HG03575 (cell line): ENCODE results near the gene CEP128.
"Not testable (repeated sequence)": the region's sequence is repeated elsewhere in the genome, so short reads cannot be mapped to it uniquely, and the experiment has no call there.

Experiments
- ATAC-seq: cut with Tn5 transposase; IDR thresholded peaks from one replicate; pipeline ENCODE4 v1.9.1; 2021; ENCODE audit not compliant: unreplicated experiment, insufficient number of reproducible peaks, low FRiP score; ENCODE audit errors: extremely low read depth

CEP128 gene

GRCh38 chr14:80919622-80920021, 21.9 kb downstream of the CEP128 start:
- no peak for ATAC-seq

DNA sequence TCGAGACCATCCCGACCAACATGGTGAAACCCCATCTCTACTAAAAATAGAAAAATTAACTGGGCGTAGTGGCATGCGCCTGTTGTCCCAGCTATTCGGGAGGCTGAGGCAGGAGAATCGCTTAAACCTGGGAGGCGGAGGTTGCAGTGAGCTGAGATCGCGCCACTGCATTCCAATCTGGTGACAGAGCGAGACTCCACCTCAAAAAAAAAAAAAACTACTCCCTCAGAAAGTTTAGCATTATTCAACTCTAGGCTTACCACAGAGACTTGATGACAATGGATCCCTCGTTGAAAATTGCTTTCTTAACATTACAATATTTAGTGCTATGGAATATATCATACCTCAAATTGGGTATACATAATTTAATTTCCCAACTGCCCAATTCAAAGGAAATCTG, 29.5 kb downstream of the CEP128 start:
- ATAC-seq: not testable (repeated sequence)

DNA sequence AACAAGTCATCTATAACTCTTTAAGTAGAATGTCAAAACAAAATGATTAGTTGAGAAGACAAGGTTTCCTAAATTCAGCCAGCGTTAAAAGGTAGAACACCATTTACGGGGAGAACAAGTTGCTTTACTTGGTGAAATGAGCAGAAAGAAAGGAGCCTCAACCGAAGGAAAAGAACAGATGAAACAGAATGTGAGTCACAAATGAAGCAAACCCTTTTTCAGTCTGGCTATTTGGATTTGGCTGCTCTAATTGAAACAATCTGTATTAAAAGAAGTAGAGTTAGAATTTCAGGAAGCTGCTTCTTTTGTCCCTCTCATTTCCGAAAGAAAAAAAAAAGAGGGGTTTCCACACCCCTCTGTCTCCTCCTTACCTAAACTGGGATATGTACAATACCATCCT, 34.6 kb downstream of the CEP128 start:
- ATAC-seq: no peak

- ATAC-seq: no peak
Observed at GRCh38 chr14:80906336-80906735, 35.2 kb downstream of the CEP128 start.

DNA sequence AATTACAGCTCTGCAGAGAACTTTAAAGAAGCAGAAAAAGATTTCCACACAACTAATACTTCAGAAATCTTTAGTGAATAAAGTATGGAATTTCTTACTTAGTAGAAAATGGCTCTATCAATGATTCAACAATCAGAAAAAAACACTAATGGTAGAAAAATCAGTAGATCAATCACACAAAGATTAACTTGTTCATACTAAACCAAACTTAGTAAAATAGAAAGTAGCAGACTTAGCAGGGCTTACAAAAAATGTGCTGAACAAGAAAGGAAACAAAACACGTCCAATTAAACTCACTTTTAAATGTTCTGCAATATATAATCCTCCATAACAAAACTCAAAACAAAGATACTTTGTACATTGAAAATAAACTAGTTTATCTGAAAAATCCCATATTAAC, 38.9 kb downstream of the CEP128 start:
- no peak for ATAC-seq

DNA sequence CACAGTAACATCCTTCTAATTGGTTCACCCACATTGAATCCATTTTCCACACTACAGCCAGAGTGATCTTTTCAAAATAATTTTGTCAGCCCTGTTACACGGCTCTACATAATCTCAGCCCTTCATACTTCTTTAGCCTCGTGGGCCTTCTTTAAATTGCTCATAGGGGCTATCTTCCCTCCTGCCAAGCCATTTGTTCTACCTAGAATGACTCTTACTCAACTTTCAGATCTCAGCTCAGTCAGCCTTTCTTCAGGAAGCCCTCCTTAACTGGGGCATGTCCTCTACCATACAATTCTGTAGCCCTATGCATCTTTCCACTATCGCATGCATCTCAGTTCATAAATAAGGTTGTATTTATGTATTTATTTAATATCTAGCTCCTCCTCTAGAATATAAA, 39.7 kb downstream of the CEP128 start:
- no peak for ATAC-seq

DNA sequence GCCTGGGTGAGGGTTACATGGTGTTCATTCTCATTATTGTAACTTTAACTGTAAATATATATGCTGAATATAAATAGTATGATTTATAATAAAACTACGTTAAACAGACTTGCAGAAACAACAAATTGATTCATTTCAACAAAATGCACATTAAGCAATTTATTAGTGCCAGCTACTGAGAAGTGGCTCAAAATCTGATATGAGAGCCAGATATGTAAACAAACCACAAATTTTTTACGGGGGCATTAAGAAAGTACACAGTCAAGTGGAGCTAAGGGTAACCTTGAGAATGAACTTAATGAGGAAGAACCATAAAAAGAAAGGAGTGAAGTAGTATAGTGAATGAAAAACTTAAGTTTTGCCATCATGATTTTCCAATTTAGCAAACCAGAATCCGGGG, 40.3 kb downstream of the CEP128 start:
- ATAC-seq: no peak

- ATAC-seq: no peak
Observed at GRCh38 chr14:80872645-80873044, 68.9 kb downstream of the CEP128 start.

DNA sequence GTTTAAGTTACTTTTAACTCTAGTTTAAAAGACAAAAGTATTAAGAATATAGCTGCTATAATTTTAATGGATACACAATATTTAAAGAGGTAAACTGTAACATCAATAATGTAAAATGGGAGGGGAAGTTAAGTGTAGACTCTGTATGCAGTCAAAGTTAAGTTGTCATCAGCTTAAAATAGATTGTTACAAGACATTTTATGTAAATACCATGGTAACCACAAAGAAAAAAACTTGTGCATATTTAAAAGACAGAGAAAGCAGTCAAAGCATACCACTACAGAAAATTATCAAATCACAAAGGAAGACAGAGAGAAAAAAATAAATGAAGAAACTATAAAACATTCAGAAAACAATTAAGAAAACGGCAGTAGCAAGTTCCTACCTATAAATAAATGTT, 73.3 kb downstream of the CEP128 start:
- ATAC-seq: no peak

DNA sequence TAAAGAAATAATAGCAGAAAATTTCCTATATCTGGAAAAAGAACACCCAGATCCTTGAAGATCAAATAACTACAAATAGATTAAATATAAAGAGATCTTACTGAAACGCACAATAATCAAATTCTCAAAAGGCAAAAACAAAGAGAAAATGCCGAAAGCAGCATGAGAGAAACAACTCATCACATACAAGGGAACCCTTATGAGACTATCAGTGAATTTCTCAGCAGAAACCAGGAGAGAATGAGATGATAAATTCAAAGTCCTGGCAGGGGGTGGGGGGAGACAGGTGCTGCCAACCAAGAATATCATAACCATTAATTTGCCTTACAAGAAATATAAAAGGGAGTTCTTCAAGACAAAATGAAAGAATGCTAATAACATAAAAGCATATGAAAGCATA, 73.7 kb downstream of the CEP128 start:
- no peak for ATAC-seq

GRCh38 chr14:80867091-80867490, 74.4 kb downstream of the CEP128 start:
- no peak for ATAC-seq

DNA sequence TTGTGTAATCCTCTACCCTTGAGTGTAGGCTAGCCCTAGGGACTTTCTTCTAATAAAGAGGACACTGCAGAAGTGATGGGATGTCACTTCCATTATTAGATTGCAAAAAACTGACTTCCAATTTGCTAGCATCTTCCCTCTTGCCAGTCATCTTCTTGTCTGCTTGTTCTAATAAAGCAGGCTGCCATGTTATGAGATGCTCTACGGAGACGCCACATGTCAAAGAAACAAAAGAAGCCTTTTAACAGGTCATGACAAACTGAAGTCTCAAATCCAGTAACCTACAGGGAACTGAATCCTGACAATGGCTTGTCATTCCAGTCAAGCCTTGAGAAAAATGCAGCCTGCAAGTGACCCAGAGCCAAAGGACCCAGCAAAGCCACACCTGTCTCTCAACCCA, 76.0 kb downstream of the CEP128 start:
- ATAC-seq: no peak

- no peak for ATAC-seq
Observed at GRCh38 chr14:80862983-80863382, 78.6 kb downstream of the CEP128 start.

GRCh38 chr14:80862541-80862940, 79.0 kb downstream of the CEP128 start:
- no peak for ATAC-seq

- ATAC-seq: no peak
Observed at GRCh38 chr14:80850197-80850814, 91.2 kb downstream of the CEP128 start.

DNA sequence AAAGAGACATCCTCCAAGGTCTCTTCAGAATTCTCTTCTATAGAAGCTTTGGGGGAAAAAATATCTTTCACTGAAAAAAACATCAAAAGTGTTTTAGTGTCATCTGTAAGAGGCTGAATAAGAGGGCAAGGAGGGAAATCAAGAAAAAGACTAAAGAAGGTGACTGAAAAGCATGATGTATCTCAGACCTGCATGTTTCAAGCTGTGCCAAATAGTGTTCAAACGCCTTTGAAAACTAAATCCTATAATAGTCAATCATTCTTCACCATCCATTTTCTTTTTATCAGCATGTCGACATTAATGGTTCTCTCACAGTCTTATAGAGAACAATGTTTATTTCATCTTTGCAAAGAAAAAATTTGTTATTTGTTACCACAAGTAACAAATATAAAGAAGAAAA, 94.5 kb downstream of the CEP128 start:
- ATAC-seq: no peak

DNA sequence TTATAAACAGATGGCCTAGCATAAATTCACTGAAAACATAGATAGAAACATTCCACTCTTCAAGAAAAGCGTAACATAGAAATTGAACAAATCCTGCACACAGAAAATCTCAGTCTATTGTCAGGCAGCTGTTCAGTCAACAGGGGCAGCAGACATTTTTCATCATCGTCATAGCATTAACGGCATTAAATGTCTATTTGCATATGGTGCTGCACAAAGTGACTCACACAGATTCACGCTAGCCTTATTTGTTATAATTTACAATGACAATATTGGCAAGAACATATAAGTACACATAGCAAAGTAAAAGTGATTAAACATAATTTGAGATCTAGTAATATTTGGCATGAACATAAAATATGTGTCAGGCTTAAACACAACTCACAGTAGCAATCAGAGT, 95.7 kb downstream of the CEP128 start:
- no peak for ATAC-seq

- no peak for ATAC-seq
Observed at GRCh38 chr14:80844872-80845271, 96.7 kb downstream of the CEP128 start.

DNA sequence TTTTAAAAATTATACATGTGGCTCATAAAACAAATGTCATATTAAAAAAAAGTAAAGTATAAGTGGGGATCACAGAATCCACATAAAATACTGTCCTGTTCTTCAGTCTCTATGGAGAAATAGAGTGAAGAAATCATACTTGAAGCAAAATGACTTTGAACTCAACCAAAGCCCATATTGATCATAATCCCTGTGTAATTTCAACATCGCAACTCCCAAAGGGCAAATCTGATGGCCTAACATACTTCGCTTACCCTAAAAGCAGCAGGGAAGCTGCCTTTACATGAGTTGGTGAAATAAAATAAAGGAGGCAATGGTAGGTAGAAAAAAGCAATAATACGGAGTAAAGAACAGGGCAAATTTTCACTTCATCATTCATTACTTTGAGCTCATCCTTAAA, 101.8 kb downstream of the CEP128 start:
- no peak for ATAC-seq

DNA sequence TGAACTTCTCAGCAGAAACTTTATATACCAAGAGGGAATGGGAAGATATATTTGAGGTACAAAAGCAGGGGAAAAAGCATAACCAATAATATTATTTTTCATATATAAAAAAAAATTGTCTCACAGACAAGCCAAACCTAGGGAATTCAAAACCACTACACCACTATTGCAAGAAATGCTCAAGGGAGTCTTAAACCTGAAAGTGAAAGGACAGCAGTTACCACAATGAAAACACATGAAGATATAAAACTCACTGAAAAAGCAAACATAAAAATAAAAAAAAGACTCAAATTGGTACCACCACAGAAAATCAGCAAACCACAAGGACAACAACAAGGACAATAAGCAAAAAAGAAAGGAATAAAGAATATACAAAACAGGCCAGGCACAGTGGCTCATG, 131.9 kb downstream of the CEP128 start:
- ATAC-seq: no peak

GRCh38 chr14:80805136-80805535, 136.4 kb downstream of the CEP128 start:
- ATAC-seq: no peak
